ENCODE results near the gene FOXO1. TPM values are rescaled to one million over a fixed set of nuclear protein-coding genes. Genes with fewer than 3 reads are reported as not detected.

Gene FOXO1
- total RNA-seq, 1 experiment from 2014 or later, result 24.3 TPM

GRCh38 chr13:40550130-40550529 is 116.3 kb downstream of the FOXO1 start:
- Histone ChIP-seq H3K36me3 (replicated peaks; ENCODE audit: control insufficient read depth, insufficient read depth, low read length) (no peaks in the 10 kb centered on the region), H3K4me3 (ENCODE audit: insufficient read depth, low read depth, low read length) (no peak overlapping the region), H3K27me3 (ENCODE audit: control insufficient read depth, insufficient read depth, low read length) (no peaks in the 10 kb centered on the region)
- no peak for DNase-seq

- no peak for DNase-seq
- no peaks in the 10 kb centered on the region for H3K27me3 ChIP-seq (ENCODE audit: control insufficient read depth, insufficient read depth, low read length)
- no peak overlapping the region for H3K4me3 ChIP-seq (ENCODE audit: insufficient read depth, low read depth, low read length)
- no peaks in the 10 kb centered on the region for H3K36me3 ChIP-seq (replicated peaks; ENCODE audit: control insufficient read depth, insufficient read depth, low read length)
Measured at GRCh38 chr13:40549500-40550094, 116.8 kb downstream of the FOXO1 start.

- H3K4me3 ChIP-seq (ENCODE audit: insufficient read depth, low read depth, low read length), result no peak overlapping the region
- H3K36me3 ChIP-seq (replicated peaks; ENCODE audit: control insufficient read depth, insufficient read depth, low read length), result no peaks in the 10 kb centered on the region
- no peak for DNase-seq
- no peaks in the 10 kb centered on the region for H3K27me3 ChIP-seq (ENCODE audit: control insufficient read depth, insufficient read depth, low read length)
Measured at GRCh38 chr13:40547591-40548315, 118.7 kb downstream of the FOXO1 start.

GRCh38 chr13:40546047-40546446 is 120.4 kb downstream of the FOXO1 start:
- no peaks in the 10 kb centered on the region for H3K27me3 ChIP-seq (ENCODE audit: control insufficient read depth, insufficient read depth, low read length)
- no peak overlapping the region for H3K4me3 ChIP-seq (ENCODE audit: insufficient read depth, low read depth, low read length)
- DNase-seq, result no peak
- H3K36me3 ChIP-seq (replicated peaks; ENCODE audit: control insufficient read depth, insufficient read depth, low read length), result no peaks in the 10 kb centered on the region

- no peaks in the 10 kb centered on the region for H3K36me3 ChIP-seq (replicated peaks; ENCODE audit: control insufficient read depth, insufficient read depth, low read length)
- H3K27me3 ChIP-seq (ENCODE audit: control insufficient read depth, insufficient read depth, low read length), result no peaks in the 10 kb centered on the region
- DNase-seq, result peak; percentile 67
- H3K4me3 ChIP-seq (ENCODE audit: insufficient read depth, low read depth, low read length), result no peak overlapping the region
Measured at GRCh38 chr13:40540328-40541044, 126.0 kb downstream of the FOXO1 start.

- DNase-seq, result no peak
- Histone ChIP-seq H3K27me3 (ENCODE audit: control insufficient read depth, insufficient read depth, low read length) (no peaks in the 10 kb centered on the region), H3K4me3 (ENCODE audit: insufficient read depth, low read depth, low read length) (no peak overlapping the region), H3K36me3 (replicated peaks; ENCODE audit: control insufficient read depth, insufficient read depth, low read length) (no peaks in the 10 kb centered on the region)
Measured at GRCh38 chr13:40539576-40540327, 126.7 kb downstream of the FOXO1 start.

- Histone ChIP-seq H3K36me3 (replicated peaks; ENCODE audit: control insufficient read depth, insufficient read depth, low read length) (no peaks in the 10 kb centered on the region), H3K4me3 (ENCODE audit: insufficient read depth, low read depth, low read length) (no peak overlapping the region), H3K27me3 (ENCODE audit: control insufficient read depth, insufficient read depth, low read length) (no peaks in the 10 kb centered on the region)
- DNase-seq, result peak; percentile 33
Measured at GRCh38 chr13:40537146-40537895, 129.1 kb downstream of the FOXO1 start.

GRCh38 chr13:40536443-40537113 is 129.9 kb downstream of the FOXO1 start:
- Histone ChIP-seq H3K27me3 (ENCODE audit: control insufficient read depth, insufficient read depth, low read length) (no peaks in the 10 kb centered on the region), H3K36me3 (replicated peaks; ENCODE audit: control insufficient read depth, insufficient read depth, low read length) (no peaks in the 10 kb centered on the region), H3K4me3 (ENCODE audit: insufficient read depth, low read depth, low read length) (no peak overlapping the region)
- no peak for DNase-seq

GRCh38 chr13:40535345-40535836 is 131.1 kb downstream of the FOXO1 start:
- no peaks in the 10 kb centered on the region for H3K36me3 ChIP-seq (replicated peaks; ENCODE audit: control insufficient read depth, insufficient read depth, low read length)
- peak; percentile 32 for DNase-seq
- no peak overlapping the region for H3K4me3 ChIP-seq (ENCODE audit: insufficient read depth, low read depth, low read length)
- H3K27me3 ChIP-seq (ENCODE audit: control insufficient read depth, insufficient read depth, low read length), result no peaks in the 10 kb centered on the region

GRCh38 chr13:40534456-40534855 is 132.0 kb downstream of the FOXO1 start:
- Histone ChIP-seq H3K36me3 (replicated peaks; ENCODE audit: control insufficient read depth, insufficient read depth, low read length) (no peaks in the 10 kb centered on the region), H3K27me3 (ENCODE audit: control insufficient read depth, insufficient read depth, low read length) (no peaks in the 10 kb centered on the region), H3K4me3 (ENCODE audit: insufficient read depth, low read depth, low read length) (no peak overlapping the region)
- no peak for DNase-seq

- no peaks in the 10 kb centered on the region for H3K27me3 ChIP-seq (ENCODE audit: control insufficient read depth, insufficient read depth, low read length)
- no peak for DNase-seq
- no peak overlapping the region for H3K4me3 ChIP-seq (ENCODE audit: insufficient read depth, low read depth, low read length)
- H3K36me3 ChIP-seq (replicated peaks; ENCODE audit: control insufficient read depth, insufficient read depth, low read length), result no peaks in the 10 kb centered on the region
Measured at GRCh38 chr13:40533072-40533471, 133.4 kb downstream of the FOXO1 start.

GRCh38 chr13:40530961-40531360 is 135.5 kb downstream of the FOXO1 start:
- Histone ChIP-seq H3K36me3 (replicated peaks; ENCODE audit: control insufficient read depth, insufficient read depth, low read length) (no peaks in the 10 kb centered on the region), H3K27me3 (ENCODE audit: control insufficient read depth, insufficient read depth, low read length) (no peaks in the 10 kb centered on the region), H3K4me3 (ENCODE audit: insufficient read depth, low read depth, low read length) (no peak overlapping the region)
- DNase-seq, result no peak

GRCh38 chr13:40528881-40529280 is 137.6 kb downstream of the FOXO1 start:
- Histone ChIP-seq H3K36me3 (replicated peaks; ENCODE audit: control insufficient read depth, insufficient read depth, low read length) (no peaks in the 10 kb centered on the region), H3K4me3 (ENCODE audit: insufficient read depth, low read depth, low read length) (no peak overlapping the region), H3K27me3 (ENCODE audit: control insufficient read depth, insufficient read depth, low read length) (no peaks in the 10 kb centered on the region)
- DNase-seq, result no peak

All from H7 (cell line).